SU-DHL-6 (cell line): ENCODE results near the gene LCE2B.
"Not testable (repeated sequence)": the region's sequence is repeated elsewhere in the genome, so short reads cannot be mapped to it uniquely, and the experiment has no call there.

ENCODE experiments used
- H2AFZ ChIP-seq: fragments of 200-600 bp; sonication (generic); 2 replicates; pipeline ENCODE4 v1.6.1; 2014; ENCODE audit warnings: low read depth, mild to moderate bottlenecking, moderate library complexity, mixed read lengths, antibody characterized with exemption, low read length; ENCODE audit not compliant: severe bottlenecking
- H3F3A ChIP-seq: fragments of 200-600 bp; shearing (Covaris generic); 2 replicates; pipeline ENCODE4 v1.6.0; 2016; ENCODE audit warnings: antibody characterized with exemption, mild to moderate bottlenecking; ENCODE audit not compliant: insufficient read depth
- H3K27ac ChIP-seq: fragments of 200-600 bp; sonication (generic); 2 replicates; pipeline ENCODE4 v1.5.1; 2016; ENCODE audit warnings: low read depth, mild to moderate bottlenecking, low read length, moderate library complexity, mixed read lengths
- H3K27me3 ChIP-seq: fragments of 200-600 bp; sonication (generic), shearing (Covaris generic); 2 replicates; pipeline ENCODE4 v1.6.0; 2014; ENCODE audit warnings: mild to moderate bottlenecking, low read length
- H3K36me3 ChIP-seq: fragments of 200-600 bp; sonication (generic); 2 replicates; pipeline ENCODE4 v1.6.1; 2014; ENCODE audit warnings: mild to moderate bottlenecking, low read length, mixed read lengths
- H3K4me2 ChIP-seq: fragments of 300-600, 200-600 bp; shearing (Covaris generic), sonication (generic); 2 replicates; pipeline ENCODE4 v1.6.0; 2014; ENCODE audit warnings: low read length, low read depth, mild to moderate bottlenecking; ENCODE audit not compliant: poor library complexity, severe bottlenecking
- H3K4me3 ChIP-seq: fragments of 200-600 bp; sonication (generic); 2 replicates; pipeline ENCODE4 v1.5.1; 2014; ENCODE audit warnings: antibody characterized with exemption, low read length, mild to moderate bottlenecking, mixed read lengths; ENCODE audit not compliant: insufficient read depth, poor library complexity, severe bottlenecking
- H3K79me2 ChIP-seq: fragments of 200-600 bp; sonication (generic); 2 replicates; pipeline ENCODE4 v1.6.1; 2014; ENCODE audit warnings: mild to moderate bottlenecking, low read length, moderate library complexity; ENCODE audit not compliant: insufficient read depth
- H3K9ac ChIP-seq: fragments of 200-600 bp; sonication (generic); 2 replicates; pipeline ENCODE4 v1.7.0; 2014; ENCODE audit warnings: mild to moderate bottlenecking, low read length
- H3K9me2 ChIP-seq: fragments of 200-600 bp; sonication (generic); replicated peaks from 2 replicates; pipeline ENCODE4 v1.6.1; 2014; ENCODE audit warnings: low read length; ENCODE audit not compliant: insufficient read depth
- H3K9me3 ChIP-seq: fragments of 200-600 bp; sonication (generic); 2 replicates; pipeline ENCODE4 v1.6.1; 2014; ENCODE audit warnings: low read length, mixed read lengths; ENCODE audit not compliant: insufficient read depth
- H4K20me1 ChIP-seq: fragments of 200-600 bp; sonication (generic); 2 replicates; pipeline ENCODE4 v1.6.1; 2014; ENCODE audit warnings: low read depth, mild to moderate bottlenecking, antibody characterized with exemption, low read length, moderate library complexity, mixed read lengths
- CTCF ChIP-seq: fragments of 200-600 bp; sonication (generic); IDR thresholded peaks from one replicate; pipeline ENCODE4 v1.5.1; 2017; ENCODE audit warnings: antibody characterized with exemption, mild to moderate bottlenecking, low read length, moderate library complexity; ENCODE audit not compliant: insufficient read depth, poor library complexity, severe bottlenecking
- EZH2phosphoT487 ChIP-seq: fragments of 200-600 bp; sonication (generic), shearing (Covaris generic); conservative IDR thresholded peaks from 2 replicates; pipeline ENCODE4 v1.6.1; 2018; ENCODE audit warnings: mild to moderate bottlenecking, antibody characterized with exemption, low read length, moderate library complexity, mixed read lengths

Gene LCE2B, protein sequence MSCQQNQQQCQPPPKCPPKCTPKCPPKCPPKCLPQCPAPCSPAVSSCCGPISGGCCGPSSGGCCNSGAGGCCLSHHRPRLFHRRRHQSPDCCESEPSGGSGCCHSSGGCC

DNA sequence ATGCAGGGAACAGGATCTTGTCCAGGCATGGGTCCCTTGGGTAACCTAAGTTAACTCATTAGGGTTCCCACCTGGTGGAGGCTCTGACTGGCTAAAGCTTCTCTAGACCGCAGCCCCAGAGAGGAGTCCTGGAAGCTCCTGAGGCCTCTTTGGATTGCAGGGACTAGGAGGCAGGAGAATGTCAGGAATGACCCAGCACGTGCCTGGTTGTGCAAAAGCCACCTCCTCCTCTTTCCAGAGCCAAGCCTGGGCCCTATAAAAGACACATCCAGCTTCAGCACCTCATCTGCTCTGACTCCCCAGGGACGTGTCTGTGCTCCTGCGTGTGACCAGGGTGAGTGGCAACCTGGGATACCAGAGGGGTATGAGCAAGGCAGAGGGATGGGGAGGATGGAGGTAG lies at the start of gene LCE2B:
LCE2B (plus strand) TSS at position 301 of the 400 bp plus-strand sequence. CDS start 721 bp downstream, outside the sequence.
- H3K4me3 ChIP-seq, H3K9ac ChIP-seq, H3K9me2 ChIP-seq, H3F3A ChIP-seq, H3K79me2 ChIP-seq, H2AFZ ChIP-seq, H3K36me3 ChIP-seq, H3K27ac ChIP-seq, H3K4me2 ChIP-seq, H3K9me3 ChIP-seq, H3K27me3 ChIP-seq, H4K20me1 ChIP-seq: not testable (repeated sequence)

GRCh38 chr1:152640351-152640750 lies 45.6 kb upstream of the LCE2B start:
- no peak overlapping the region for H2AFZ ChIP-seq
- no peak overlapping the region for H3K9ac ChIP-seq
- H3K27ac ChIP-seq, result no peak overlapping the region
- no peak overlapping the region for H3K4me3 ChIP-seq
- no peaks in the 10 kb centered on the region for H3K9me2 ChIP-seq
- no peak for TF ChIP-seq EZH2phosphoT487
- no peak for TF ChIP-seq CTCF
- no peak overlapping the region for H3K4me2 ChIP-seq
- H4K20me1 ChIP-seq, result no peaks in the 10 kb centered on the region
- no peaks in the 10 kb centered on the region for H3K27me3 ChIP-seq
- no peaks in the 10 kb centered on the region for H3K9me3 ChIP-seq
- H3K79me2 ChIP-seq, result no peaks in the 10 kb centered on the region
- H3F3A ChIP-seq, result no peaks in the 10 kb centered on the region
- no peaks in the 10 kb centered on the region for H3K36me3 ChIP-seq

DNA sequence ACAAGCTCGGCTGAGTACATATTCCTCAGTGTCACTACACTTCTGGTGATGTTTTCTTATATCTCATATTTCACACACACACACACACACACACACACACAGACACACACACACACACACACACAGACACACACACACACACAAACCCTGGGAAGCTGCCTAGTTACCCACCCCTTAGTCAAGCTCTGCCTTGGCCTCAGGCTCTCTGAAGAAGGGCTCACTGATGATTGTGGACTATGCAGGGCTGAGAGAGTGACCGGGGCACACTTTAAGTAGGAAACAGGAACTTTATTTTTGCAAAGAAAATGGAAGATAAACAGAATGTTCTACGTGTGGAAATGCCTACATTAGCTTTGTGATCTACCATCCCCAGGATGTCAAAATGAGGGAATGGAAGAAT lies 42.0 kb upstream of the LCE2B start:
- no peaks in the 10 kb centered on the region for H3K9me3 ChIP-seq
- TF ChIP-seq CTCF, result no peak
- no peak for TF ChIP-seq EZH2phosphoT487
- H3K36me3 ChIP-seq, result no peaks in the 10 kb centered on the region
- H3K27ac ChIP-seq, result no peak overlapping the region
- H2AFZ ChIP-seq, result no peak overlapping the region
- no peak overlapping the region for H3K4me3 ChIP-seq
- H3K9ac ChIP-seq, result no peak overlapping the region
- H3K9me2 ChIP-seq, result no peaks in the 10 kb centered on the region
- no peaks in the 10 kb centered on the region for H4K20me1 ChIP-seq
- no peaks in the 10 kb centered on the region for H3K79me2 ChIP-seq
- H3K27me3 ChIP-seq, result no peaks in the 10 kb centered on the region; the same call in 1 of the 2 replicates
- no peaks in the 10 kb centered on the region for H3F3A ChIP-seq
- H3K4me2 ChIP-seq, result no peak overlapping the region

DNA sequence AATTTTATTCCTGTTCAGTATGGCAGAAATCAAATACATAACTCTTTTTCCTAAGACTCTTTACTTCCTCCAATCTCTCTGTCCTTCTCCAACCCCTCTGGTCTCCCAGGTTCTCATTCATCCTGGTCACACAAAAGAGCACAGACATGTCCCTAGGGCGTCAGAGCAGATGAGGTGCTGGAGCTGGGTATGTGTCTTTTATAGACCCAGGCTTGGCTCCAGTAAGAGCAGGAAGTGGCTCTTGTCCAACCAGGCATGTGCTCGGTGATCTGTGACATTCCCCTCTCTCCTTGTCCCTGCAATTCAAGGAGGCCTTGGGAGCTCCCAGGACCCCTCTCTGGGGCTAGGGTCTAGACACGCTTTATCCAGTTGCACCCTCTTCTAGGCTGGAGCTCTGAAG lies 40.8 kb upstream of the LCE2B start:
- H3K9me2 ChIP-seq, result no peaks in the 10 kb centered on the region
- H3K27me3 ChIP-seq, result no peaks in the 10 kb centered on the region; the same call in 1 of the 2 replicates
- no peak overlapping the region for H3K27ac ChIP-seq
- no peak overlapping the region for H3K4me2 ChIP-seq
- no peaks in the 10 kb centered on the region for H3K36me3 ChIP-seq
- no peak overlapping the region for H2AFZ ChIP-seq
- no peak overlapping the region for H3K4me3 ChIP-seq
- no peaks in the 10 kb centered on the region for H3F3A ChIP-seq
- no peaks in the 10 kb centered on the region for H3K9me3 ChIP-seq
- no peaks in the 10 kb centered on the region for H3K79me2 ChIP-seq
- H3K9ac ChIP-seq, result no peak overlapping the region
- TF ChIP-seq EZH2phosphoT487, result no peak
- TF ChIP-seq CTCF, result no peak
- H4K20me1 ChIP-seq, result no peaks in the 10 kb centered on the region
